ENCODE measurements around the gene IGDCC3. TPM values are rescaled to one million over a fixed set of nuclear protein-coding genes. Genes with fewer than 3 reads are reported as not detected.
"Not testable (repeated sequence)": the region's sequence is repeated elsewhere in the genome, so short reads cannot be mapped to it uniquely, and the experiment has no call there.

The IGDCC3 gene
- total RNA-seq, 1 donor from 2014 or later = 0.27 TPM

- no peak for TF ChIP-seq CTCF (IDR thresholded peaks at IDR 0.05)
- peaks cover 11% of the 10 kb centered on the region for H3K4me1 Mint-ChIP-seq (ENCODE audit: low read depth)
- peaks cover 18% of the 10 kb centered on the region for H3K36me3 Mint-ChIP-seq (ENCODE audit: low read depth)
- no peak overlapping the region for H3K27ac Mint-ChIP-seq (ENCODE audit: unreplicated experiment)
- no peak overlapping the region for H3K4me3 Mint-ChIP-seq (ENCODE audit: unreplicated experiment)
- H3K9me3 Mint-ChIP-seq (ENCODE audit: low read depth) = no peaks in the 10 kb centered on the region
- no peak for DNase-seq (ENCODE audit: low spot score)
- H3K27me3 Mint-ChIP-seq (ENCODE audit: low read depth) = no peaks in the 10 kb centered on the region
These were observed 21.4 kb upstream of the IGDCC3 start for GRCh38 chr15:65399001-65399706.

- DNase-seq (ENCODE audit: low spot score) = peak; percentile 24
- not testable (repeated sequence) for H3K27me3 Mint-ChIP-seq (ENCODE audit: low read depth); H3K4me3 Mint-ChIP-seq (ENCODE audit: unreplicated experiment); H3K27ac Mint-ChIP-seq (ENCODE audit: unreplicated experiment); H3K9me3 Mint-ChIP-seq (ENCODE audit: low read depth)
- peaks cover 22% of the 10 kb centered on the region for H3K36me3 Mint-ChIP-seq (ENCODE audit: low read depth)
- peaks cover 11% of the 10 kb centered on the region for H3K4me1 Mint-ChIP-seq (ENCODE audit: low read depth)
These were observed 20.7 kb upstream of the IGDCC3 start for GRCh38 chr15:65398486-65398885.

- no peaks in the 10 kb centered on the region for H3K9me3 Mint-ChIP-seq (ENCODE audit: low read depth)
- DNase-seq (ENCODE audit: low spot score) = no peak
- H3K27me3 Mint-ChIP-seq (ENCODE audit: low read depth) = no peaks in the 10 kb centered on the region
- peaks cover 11% of the 10 kb centered on the region for H3K4me1 Mint-ChIP-seq (ENCODE audit: low read depth)
- H3K4me3 Mint-ChIP-seq (ENCODE audit: unreplicated experiment) = no peak overlapping the region
- no peak overlapping the region for H3K27ac Mint-ChIP-seq (ENCODE audit: unreplicated experiment)
- H3K36me3 Mint-ChIP-seq (ENCODE audit: low read depth) = peaks cover 28% of the 10 kb centered on the region
- no peak for TF ChIP-seq CTCF (IDR thresholded peaks at IDR 0.05)
These were observed 19.1 kb upstream of the IGDCC3 start for GRCh38 chr15:65396965-65397317.

GRCh38 chr15:65396283-65396964 is 18.6 kb upstream of the IGDCC3 start:
- no peak for TF ChIP-seq CTCF (IDR thresholded peaks at IDR 0.05)
- DNase-seq (ENCODE audit: low spot score) = peak; percentile 75
- H3K36me3 Mint-ChIP-seq (ENCODE audit: low read depth) = peaks cover 28% of the 10 kb centered on the region
- no peak overlapping the region for H3K27ac Mint-ChIP-seq (ENCODE audit: unreplicated experiment)
- H3K4me3 Mint-ChIP-seq (ENCODE audit: unreplicated experiment) = no peak overlapping the region
- H3K4me1 Mint-ChIP-seq (ENCODE audit: low read depth) = peaks cover 7% of the 10 kb centered on the region
- H3K9me3 Mint-ChIP-seq (ENCODE audit: low read depth) = no peaks in the 10 kb centered on the region
- H3K27me3 Mint-ChIP-seq (ENCODE audit: low read depth) = no peaks in the 10 kb centered on the region

GRCh38 chr15:65395567-65396202 is 17.9 kb upstream of the IGDCC3 start:
- H3K4me1 Mint-ChIP-seq (ENCODE audit: low read depth) = peaks cover under 1% of the 10 kb centered on the region
- H3K36me3 Mint-ChIP-seq (ENCODE audit: low read depth) = peaks cover 28% of the 10 kb centered on the region
- peak; percentile 87 for DNase-seq (ENCODE audit: low spot score)
- H3K9me3 Mint-ChIP-seq (ENCODE audit: low read depth) = no peaks in the 10 kb centered on the region
- TF ChIP-seq CTCF (IDR thresholded peaks at IDR 0.05) = peak; percentile 19
- no peaks in the 10 kb centered on the region for H3K27me3 Mint-ChIP-seq (ENCODE audit: low read depth)
- no peak overlapping the region for H3K4me3 Mint-ChIP-seq (ENCODE audit: unreplicated experiment)
- no peak overlapping the region for H3K27ac Mint-ChIP-seq (ENCODE audit: unreplicated experiment)

Data from chondrocyte (in vitro differentiated cells).